H9 (cell line): ENCODE results near the gene GRID2. TPM values are rescaled to one million over a fixed set of nuclear protein-coding genes. Genes with fewer than 3 reads are reported as not detected.

Experiments
- DNase-seq: peaks from one replicate; pipeline ENCODE4 v3.0.0-alpha.2; 2017
- H2AFZ ChIP-seq: one replicate; pipeline ENCODE4 v1.6.1; 2013; ENCODE audit warnings: mild to moderate bottlenecking, low read length, control low read depth, moderate library complexity
- H2AK5ac ChIP-seq: 2 replicates; pipeline ENCODE4 v1.6.1; 2013; ENCODE audit warnings: low read length, control low read depth, mixed read lengths; ENCODE audit not compliant: insufficient read length
- H2BK120ac ChIP-seq: one replicate; pipeline ENCODE4 v1.6.1; 2013; ENCODE audit warnings: low read depth, mild to moderate bottlenecking, low read length, control low read depth, inconsistent platforms; ENCODE audit not compliant: poor library complexity, severe bottlenecking
- H2BK12ac ChIP-seq: 2 replicates; pipeline ENCODE4 v1.6.1; 2013; ENCODE audit warnings: low read length, control low read depth, mixed read lengths, low read depth; ENCODE audit not compliant: insufficient read length
- H2BK15ac ChIP-seq: 2 replicates; pipeline ENCODE4 v1.6.1; 2013; ENCODE audit warnings: low read depth, low read length, control low read depth
- H2BK20ac ChIP-seq: one replicate; pipeline ENCODE4 v1.6.1; 2013; ENCODE audit warnings: low read depth, mild to moderate bottlenecking, low read length, control low read depth, inconsistent platforms; ENCODE audit not compliant: poor library complexity, severe bottlenecking
- H2BK5ac ChIP-seq: 2 replicates; pipeline ENCODE4 v1.6.1; 2013; ENCODE audit warnings: low read length, control low read depth, mixed read lengths; ENCODE audit not compliant: insufficient read length
- H3K14ac ChIP-seq: 2 replicates; pipeline ENCODE4 v1.6.1; 2013; ENCODE audit warnings: low read length, control low read depth; ENCODE audit not compliant: insufficient read depth
- H3K18ac ChIP-seq: 2 replicates; pipeline ENCODE4 v1.6.1; 2013; ENCODE audit warnings: low read depth, mild to moderate bottlenecking, mixed read lengths, low read length, control low read depth; ENCODE audit not compliant: insufficient read length
- H3K23ac ChIP-seq: 2 replicates; pipeline ENCODE4 v1.6.1; 2013; ENCODE audit warnings: low read length, control low read depth, mixed read lengths, low read depth; ENCODE audit not compliant: insufficient read length
- H3K23me2 ChIP-seq: 2 replicates; pipeline ENCODE4 v1.6.1; 2013; ENCODE audit warnings: low read depth, mild to moderate bottlenecking, mixed read lengths, low read length, control low read depth; ENCODE audit not compliant: insufficient read length, poor library complexity, severe bottlenecking
- H3K27ac ChIP-seq: 2 replicates; pipeline ENCODE4 v1.5.1; 2013; ENCODE audit warnings: low read length, control low read depth, mixed read lengths, low read depth; ENCODE audit not compliant: insufficient read length
- H3K27me3 ChIP-seq: 2 replicates; pipeline ENCODE4 v1.6.1; 2013; ENCODE audit warnings: low read length, control low read depth, inconsistent platforms; ENCODE audit not compliant: insufficient read depth
- H3K4ac ChIP-seq: 2 replicates; pipeline ENCODE4 v1.6.1; 2013; ENCODE audit warnings: low read depth, mild to moderate bottlenecking, control low read depth, inconsistent platforms, low read length, moderate library complexity
- H3K4me1 ChIP-seq: 2 replicates; pipeline ENCODE4 v1.6.1; 2013; ENCODE audit warnings: low read length, control low read depth, inconsistent platforms; ENCODE audit not compliant: insufficient read depth
- H3K4me2 ChIP-seq: 2 replicates; pipeline ENCODE4 v1.6.1; 2013; ENCODE audit warnings: low read length, control low read depth, mixed read lengths; ENCODE audit not compliant: insufficient read length, insufficient read depth
- H3K56ac ChIP-seq: 2 replicates; pipeline ENCODE4 v1.6.1; 2013; ENCODE audit warnings: low read depth, mild to moderate bottlenecking, mixed read lengths, low read length, control low read depth; ENCODE audit not compliant: insufficient read length
- H3K79me1 ChIP-seq: 2 replicates; pipeline ENCODE4 v1.6.1; 2013; ENCODE audit warnings: low read depth, mild to moderate bottlenecking, moderate library complexity, low read length, control low read depth, inconsistent platforms; ENCODE audit not compliant: insufficient read depth, poor library complexity, severe bottlenecking
- H3K79me2 ChIP-seq: 2 replicates; pipeline ENCODE4 v1.6.1; 2013; ENCODE audit warnings: low read length, control low read depth, inconsistent platforms; ENCODE audit not compliant: insufficient read depth
- H3K9ac ChIP-seq: 2 replicates; pipeline ENCODE4 v1.6.1; 2013; ENCODE audit warnings: low read length, control low read depth, mixed read lengths; ENCODE audit not compliant: insufficient read length; ENCODE audit errors: extremely low read depth
- H3K9me3 ChIP-seq: one replicate; pipeline ENCODE4 v1.6.1; 2013; ENCODE audit warnings: low read depth, low read length, inconsistent platforms; ENCODE audit not compliant: control insufficient read depth
- H3T11ph ChIP-seq: one replicate; pipeline ENCODE4 v1.6.1; 2013; ENCODE audit warnings: mild to moderate bottlenecking, low read length, control low read depth, inconsistent platforms
- H4K20me1 ChIP-seq: one replicate; pipeline ENCODE4 v1.6.1; 2013; ENCODE audit not compliant: control insufficient read depth, insufficient read length, insufficient read depth
- H4K5ac ChIP-seq: 2 replicates; pipeline ENCODE4 v1.6.1; 2013; ENCODE audit warnings: low read depth, mild to moderate bottlenecking, mixed read lengths, low read length, control low read depth; ENCODE audit not compliant: insufficient read length
- H4K8ac ChIP-seq: replicated peaks from 2 replicates; pipeline ENCODE4 v1.6.1; 2013; ENCODE audit warnings: low read length, control low read depth, mixed read lengths, low read depth; ENCODE audit not compliant: insufficient read length
- H4K91ac ChIP-seq: 2 replicates; pipeline ENCODE4 v1.6.1; 2013; ENCODE audit warnings: low read depth, mild to moderate bottlenecking, moderate library complexity, mixed read lengths, low read length, control low read depth; ENCODE audit not compliant: insufficient read length
- H3K27ac Mint-ChIP-seq, 3 experiments: 2 replicates in 2 of 3; 3 replicates in 1 of 3; pipeline ENCODE4 v1.8.0; 2020 to 2021; ENCODE audit warnings: mixed read lengths in 3 of 3, mild to moderate bottlenecking in 1 of 3, moderate library complexity in 1 of 3
- H3K27me3 Mint-ChIP-seq: 2 replicates; pipeline ENCODE4 v1.8.0; 2021; ENCODE audit warnings: low read depth, mild to moderate bottlenecking, moderate library complexity, mixed read lengths
- H3K36me3 Mint-ChIP-seq, 3 experiments: 2 replicates in 2 of 3; 3 replicates in 1 of 3; pipeline ENCODE4 v1.8.0; 2020 to 2021; ENCODE audit warnings: low read depth in 3 of 3, mixed read lengths in 3 of 3; ENCODE audit not compliant: insufficient read depth in 1 of 3
- H3K4me1 Mint-ChIP-seq, 2 experiments: 2 replicates each; pipeline ENCODE4 v1.8.0; 2020; ENCODE audit warnings: mixed read lengths in 2 of 2
- H3K4me3 Mint-ChIP-seq, 2 experiments: 2 replicates in 1 of 2; 3 replicates in 1 of 2; pipeline ENCODE4 v1.8.0; 2020 to 2021; ENCODE audit warnings: mild to moderate bottlenecking in 2 of 2, mixed read lengths in 2 of 2, moderate library complexity in 1 of 2
- H3K9me3 Mint-ChIP-seq, 2 experiments: 2 replicates in 1 of 2; 3 replicates in 1 of 2; pipeline ENCODE4 v1.8.0; 2020; ENCODE audit warnings: mild to moderate bottlenecking in 2 of 2, mixed read lengths in 2 of 2, moderate library complexity in 1 of 2
- WGBS: extraction: QIAGEN DNeasy Blood & Tissue Kit; methylation state at CpG from one replicate; pipeline ENCODE4 v1.1.7; 2013; ENCODE audit warnings: missing lambda C conversion rate, low lambda C conversion rate, mixed read lengths; ENCODE audit not compliant: insufficient read length; ENCODE audit errors: extremely low coverage; 5-methylcytosine and 5-hydroxymethylcytosine counted together
- total RNA-seq: library from RNA; stranded (reverse); gene quantifications from 2 replicates; pipeline ENCODE4 v1.2.1, GENCODE V29; 2021
- TF ChIP-seq, protein P1 (sequence below): fragments of 200-600 bp; sonication (generic); conservative IDR thresholded peaks from 3 replicates; pipeline ENCODE4 v1.8.0; 2021; ENCODE audit warnings: antibody characterized with exemption, mild to moderate bottlenecking

The GRID2 gene
- total RNA-seq, 1 experiment from 2014 or later = 21.8 TPM

DNA sequence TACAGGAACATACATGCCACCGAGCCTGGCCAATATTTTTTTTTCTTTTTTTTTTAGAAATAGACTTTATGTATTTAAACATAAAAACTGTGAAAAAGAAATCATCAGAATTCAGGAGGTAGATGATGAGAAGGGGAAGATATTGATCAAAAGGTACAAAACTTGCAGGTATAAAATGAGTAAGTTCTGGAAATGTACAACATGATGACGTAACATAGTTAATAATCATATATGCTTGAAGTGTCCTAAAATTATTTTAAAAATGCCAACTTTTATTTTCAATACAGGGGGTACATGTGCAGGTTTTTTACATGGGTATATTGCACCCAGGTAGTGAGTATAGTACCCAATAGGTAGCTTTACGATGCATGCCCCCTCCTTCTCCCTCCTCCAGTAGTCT is 337.6 kb downstream of the GRID2 start:
- H4K5ac ChIP-seq = no peak overlapping the region
- H4K91ac ChIP-seq = no peak overlapping the region
- no CpG with 5 or more reads among the region's 3 CpGs for WGBS
- H2BK5ac ChIP-seq = no peak overlapping the region
- no peak overlapping the region for H2BK120ac ChIP-seq
- TF ChIP-seq, protein P1, sequence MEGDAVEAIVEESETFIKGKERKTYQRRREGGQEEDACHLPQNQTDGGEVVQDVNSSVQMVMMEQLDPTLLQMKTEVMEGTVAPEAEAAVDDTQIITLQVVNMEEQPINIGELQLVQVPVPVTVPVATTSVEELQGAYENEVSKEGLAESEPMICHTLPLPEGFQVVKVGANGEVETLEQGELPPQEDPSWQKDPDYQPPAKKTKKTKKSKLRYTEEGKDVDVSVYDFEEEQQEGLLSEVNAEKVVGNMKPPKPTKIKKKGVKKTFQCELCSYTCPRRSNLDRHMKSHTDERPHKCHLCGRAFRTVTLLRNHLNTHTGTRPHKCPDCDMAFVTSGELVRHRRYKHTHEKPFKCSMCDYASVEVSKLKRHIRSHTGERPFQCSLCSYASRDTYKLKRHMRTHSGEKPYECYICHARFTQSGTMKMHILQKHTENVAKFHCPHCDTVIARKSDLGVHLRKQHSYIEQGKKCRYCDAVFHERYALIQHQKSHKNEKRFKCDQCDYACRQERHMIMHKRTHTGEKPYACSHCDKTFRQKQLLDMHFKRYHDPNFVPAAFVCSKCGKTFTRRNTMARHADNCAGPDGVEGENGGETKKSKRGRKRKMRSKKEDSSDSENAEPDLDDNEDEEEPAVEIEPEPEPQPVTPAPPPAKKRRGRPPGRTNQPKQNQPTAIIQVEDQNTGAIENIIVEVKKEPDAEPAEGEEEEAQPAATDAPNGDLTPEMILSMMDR = no peak
- H3K79me2 ChIP-seq = no peaks in the 10 kb centered on the region
- H2BK15ac ChIP-seq = no peak overlapping the region
- no peak overlapping the region for H3K27ac Mint-ChIP-seq
- no peak overlapping the region for H3K4ac ChIP-seq
- no peaks in the 10 kb centered on the region for H3K23me2 ChIP-seq
- H3K4me1 Mint-ChIP-seq = no peaks in the 10 kb centered on the region
- H3K4me1 ChIP-seq = no peaks in the 10 kb centered on the region
- no peak overlapping the region for H3K23ac ChIP-seq
- H3K36me3 Mint-ChIP-seq = no peaks in the 10 kb centered on the region
- H3K56ac ChIP-seq = no peak overlapping the region
- no peak overlapping the region for H2AK5ac ChIP-seq
- no peak overlapping the region for H3K18ac ChIP-seq
- no peak overlapping the region for H2BK12ac ChIP-seq
- H2AFZ ChIP-seq = no peak overlapping the region
- H3K9me3 ChIP-seq = no peaks in the 10 kb centered on the region
- H3K9ac ChIP-seq = no peak overlapping the region
- no peak overlapping the region for H3K27ac ChIP-seq
- no peaks in the 10 kb centered on the region for H4K20me1 ChIP-seq
- no peaks in the 10 kb centered on the region for H3K79me1 ChIP-seq
- no peaks in the 10 kb centered on the region for H3K27me3 ChIP-seq
- H4K8ac ChIP-seq = no peak overlapping the region
- no peak overlapping the region for H3K14ac ChIP-seq
- no peak for DNase-seq
- H2BK20ac ChIP-seq = no peak overlapping the region
- H3K9me3 Mint-ChIP-seq = no peaks in the 10 kb centered on the region
- H3K4me3 Mint-ChIP-seq = no peak overlapping the region
- H3T11ph ChIP-seq = no peak overlapping the region
- no peaks in the 10 kb centered on the region for H3K27me3 Mint-ChIP-seq
- no peak overlapping the region for H3K4me2 ChIP-seq
